ACC112 (cell line): ENCODE data around the gene FAM219A.
A peak's percentile ranks its signal among the peaks of the same experiment; 100 is the strongest.

Experiments
- H2AFZ ChIP-seq: fragments of 200-600 bp; sonication (generic); one replicate; pipeline ENCODE4 v1.6.0; 2017; ENCODE audit warnings: antibody characterized with exemption, low read length; ENCODE audit not compliant: unreplicated experiment
- H3K27ac ChIP-seq: fragments of 200-600 bp; sonication (generic); 2 replicates; pipeline ENCODE4 v1.5.1; 2014; ENCODE audit warnings: low read depth, mild to moderate bottlenecking, antibody characterized with exemption, low read length, moderate library complexity
- H3K27me3 ChIP-seq: fragments of 200-600 bp; sonication (generic); 2 replicates; pipeline ENCODE4 v1.6.1; 2014; ENCODE audit warnings: mild to moderate bottlenecking, antibody characterized with exemption, low read length, moderate library complexity, mixed read lengths; ENCODE audit not compliant: insufficient read depth
- H3K36me3 ChIP-seq: fragments of 200-600 bp; sonication (generic); 2 replicates; pipeline ENCODE4 v1.6.1; 2016; ENCODE audit warnings: mild to moderate bottlenecking, antibody characterized with exemption, low read length, moderate library complexity, mixed read lengths; ENCODE audit not compliant: insufficient read depth
- H3K4me1 ChIP-seq: fragments of 200-600 bp; sonication (generic); one replicate; pipeline ENCODE4 v1.6.1; 2016; ENCODE audit warnings: low read length, mixed read lengths; ENCODE audit not compliant: insufficient read depth, unreplicated experiment, control insufficient read depth
- H3K4me3 ChIP-seq: fragments of 200-600 bp; sonication (generic); 2 replicates; pipeline ENCODE4 v1.5.1; 2014; ENCODE audit warnings: mild to moderate bottlenecking, low read depth, low read length
- H3K79me2 ChIP-seq: fragments of 200-600 bp; sonication (generic); one replicate; pipeline ENCODE4 v1.6.0; 2016; ENCODE audit warnings: low read length; ENCODE audit not compliant: control insufficient read depth, unreplicated experiment, insufficient read depth

Gene FAM219A

GRCh38 chr9:34377404-34377746 lies 81.0 kb downstream of the FAM219A start:
- H3K79me2 ChIP-seq, result no peaks in the 10 kb centered on the region
- no peaks in the 10 kb centered on the region for H3K36me3 ChIP-seq
- no peak overlapping the region for H3K27ac ChIP-seq
- H3K27me3 ChIP-seq, result no peaks in the 10 kb centered on the region
- H2AFZ ChIP-seq, result peak overlapping the region; percentile 86
- peaks cover 6% of the 10 kb centered on the region for H3K4me1 ChIP-seq
- peak overlapping the region; percentile 76 for H3K4me3 ChIP-seq

GRCh38 chr9:34376596-34377403 lies 81.6 kb downstream of the FAM219A start, which contains the start of gene MYORG:
MYORG (minus strand) TSS chr9:34376898; CDS start chr9:34372943, 3,955 bp downstream.
- Histone ChIP-seq H3K36me3 (no peaks in the 10 kb centered on the region), H3K27me3 (no peaks in the 10 kb centered on the region), H3K4me3 (peak within 1 kb of the TSS; percentile 76), H3K4me1 (peaks cover 6% of the 10 kb centered on the region), H2AFZ (peak within 1 kb of the TSS; percentile 86), H3K27ac (no peak within 1 kb of the TSS), H3K79me2 (no peaks in the 10 kb centered on the region)

- H3K36me3 ChIP-seq, result no peaks in the 10 kb centered on the region
- peaks cover 6% of the 10 kb centered on the region for H3K4me1 ChIP-seq
- peak overlapping the region; percentile 76 for H3K4me3 ChIP-seq
- no peak overlapping the region for H2AFZ ChIP-seq
- H3K27ac ChIP-seq, result no peak overlapping the region
- H3K27me3 ChIP-seq, result peaks cover 6% of the 10 kb centered on the region; the same call in 1 of the 2 replicates
- H3K79me2 ChIP-seq, result no peaks in the 10 kb centered on the region
Measured at GRCh38 chr9:34375901-34376595, 82.3 kb downstream of the FAM219A start.

- H3K27me3 ChIP-seq, result peaks cover 7% of the 10 kb centered on the region; the same call in 1 of the 2 replicates
- no peaks in the 10 kb centered on the region for H3K79me2 ChIP-seq
- no peak overlapping the region for H3K27ac ChIP-seq
- H2AFZ ChIP-seq, result no peak overlapping the region
- H3K36me3 ChIP-seq, result no peaks in the 10 kb centered on the region
- H3K4me3 ChIP-seq, result no peak overlapping the region
- H3K4me1 ChIP-seq, result peaks cover 4% of the 10 kb centered on the region
Measured at GRCh38 chr9:34374905-34375552, 83.3 kb downstream of the FAM219A start.

- Histone ChIP-seq H3K27ac (no peak overlapping the region), H3K36me3 (no peaks in the 10 kb centered on the region), H2AFZ (no peak overlapping the region), H3K79me2 (no peaks in the 10 kb centered on the region), H3K27me3 (peaks cover 7% of the 10 kb centered on the region; the same call in 1 of the 2 replicates), H3K4me1 (no peaks in the 10 kb centered on the region), H3K4me3 (no peak overlapping the region)
Measured at GRCh38 chr9:34374339-34374738, 84.0 kb downstream of the FAM219A start.

GRCh38 chr9:34373749-34374148 lies 84.6 kb downstream of the FAM219A start:
- no peaks in the 10 kb centered on the region for H3K4me1 ChIP-seq
- no peaks in the 10 kb centered on the region for H3K36me3 ChIP-seq
- no peak overlapping the region for H3K27ac ChIP-seq
- no peaks in the 10 kb centered on the region for H3K79me2 ChIP-seq
- no peak overlapping the region for H2AFZ ChIP-seq
- H3K4me3 ChIP-seq, result no peak overlapping the region
- H3K27me3 ChIP-seq, result peaks cover 7% of the 10 kb centered on the region; the same call in 1 of the 2 replicates

- Histone ChIP-seq H3K4me3 (no peak overlapping the region), H3K4me1 (no peaks in the 10 kb centered on the region), H3K36me3 (no peaks in the 10 kb centered on the region), H3K79me2 (no peaks in the 10 kb centered on the region), H2AFZ (no peak overlapping the region), H3K27ac (no peak overlapping the region), H3K27me3 (peaks cover 7% of the 10 kb centered on the region; the same call in 1 of the 2 replicates)
Measured at GRCh38 chr9:34372467-34373011, 85.8 kb downstream of the FAM219A start.

- Histone ChIP-seq H3K4me1 (no peaks in the 10 kb centered on the region), H3K4me3 (no peak overlapping the region), H3K27me3 (peaks cover 7% of the 10 kb centered on the region; the same call in 1 of the 2 replicates), H2AFZ (no peak overlapping the region), H3K27ac (no peak overlapping the region), H3K79me2 (no peaks in the 10 kb centered on the region), H3K36me3 (no peaks in the 10 kb centered on the region)
Measured at GRCh38 chr9:34371886-34372466, 86.4 kb downstream of the FAM219A start.

- H3K79me2 ChIP-seq, result no peaks in the 10 kb centered on the region
- H3K4me3 ChIP-seq, result no peak overlapping the region
- no peaks in the 10 kb centered on the region for H3K36me3 ChIP-seq
- no peak overlapping the region for H3K27ac ChIP-seq
- H3K4me1 ChIP-seq, result no peaks in the 10 kb centered on the region
- peaks cover 7% of the 10 kb centered on the region; the same call in 1 of the 2 replicates for H3K27me3 ChIP-seq
- no peak overlapping the region for H2AFZ ChIP-seq
Measured at GRCh38 chr9:34370970-34371880, 87.1 kb downstream of the FAM219A start.
